Spinal cord (tissue), 10 donors: ENCODE measurements around the gene AQP10. TPM values are rescaled to one million over a fixed set of nuclear protein-coding genes. Genes with fewer than 3 reads are reported as not detected.
"Not testable (repeated sequence)": the region's sequence is repeated elsewhere in the genome, so short reads cannot be mapped to it uniquely, and the experiment has no call there.

Experiments
- DNase-seq, 6 donors: peaks; one replicate each; pipeline versions ENCODE4 v3.0.0 to v3.0.0-alpha.2; 2013 to 2015; ENCODE audit warnings: low spot score in 6 of 6, low read depth in 4 of 6
- H3K27ac ChIP-seq: one replicate; pipeline ENCODE4 v1.5.1; 2013; ENCODE audit warnings: low read depth, low read length, control low read depth
- H3K27me3 ChIP-seq: one replicate; pipeline ENCODE4 v1.6.1; 2013; ENCODE audit warnings: low read length; ENCODE audit not compliant: control insufficient read depth, insufficient read depth
- H3K36me3 ChIP-seq: one replicate; pipeline ENCODE4 v1.6.1; 2013; ENCODE audit warnings: low read length; ENCODE audit not compliant: control insufficient read depth, insufficient read depth
- H3K4me1 ChIP-seq: one replicate; pipeline ENCODE4 v1.6.1; 2013; ENCODE audit warnings: low read length; ENCODE audit not compliant: control insufficient read depth, insufficient read depth
- H3K4me3 ChIP-seq: one replicate; pipeline ENCODE4 v1.5.1; 2013; ENCODE audit warnings: low read depth, low read length, control low read depth
- H3K9me3 ChIP-seq: one replicate; pipeline ENCODE4 v1.6.1; 2013; ENCODE audit warnings: low read length; ENCODE audit not compliant: control insufficient read depth, insufficient read depth
- WGBS: methylation state at CpG from one replicate; pipeline ENCODE4 v1.1.5; 2013; ENCODE audit warnings: missing lambda C conversion rate; ENCODE audit not compliant: insufficient coverage; 5-methylcytosine and 5-hydroxymethylcytosine counted together
- polyA plus RNA-seq, 2 donors: library from polyadenylated mRNA; unstranded; fragments of 120-200 nt; gene quantifications; one replicate each; pipeline ENCODE4 v1.2.1, GENCODE V29; 2013; ENCODE audit not compliant: insufficient read length in 2 of 2
- total RNA-seq, 2 donors: library from RNA; depleted of rRNA in 1 of 2; stranded (reverse); fragments of 120-200 nt in 1 of 2; fragments of >200 nt in 1 of 2; gene quantifications; one replicate each; pipeline versions ENCODE4 v1.2.3 to v1.2.4, GENCODE V29; 2013 to 2014
- donor health status: healthy.

Gene AQP10
- total and polyA plus RNA-seq, 4 donors: 0.30 TPM; not detected in 3

GRCh38 chr1:154301582-154301981 lies 19.3 kb upstream of the AQP10 start:
- Histone ChIP-seq H3K27me3 (no peaks in the 10 kb centered on the region), H3K4me3 (no peak overlapping the region), H3K9me3 (no peaks in the 10 kb centered on the region), H3K36me3 (no peaks in the 10 kb centered on the region), H3K4me1 (no peaks in the 10 kb centered on the region), H3K27ac (no peak overlapping the region)
- DNase-seq: no peak
- no CpG with 5 or more reads among the region's 1 CpG for WGBS

DNA sequence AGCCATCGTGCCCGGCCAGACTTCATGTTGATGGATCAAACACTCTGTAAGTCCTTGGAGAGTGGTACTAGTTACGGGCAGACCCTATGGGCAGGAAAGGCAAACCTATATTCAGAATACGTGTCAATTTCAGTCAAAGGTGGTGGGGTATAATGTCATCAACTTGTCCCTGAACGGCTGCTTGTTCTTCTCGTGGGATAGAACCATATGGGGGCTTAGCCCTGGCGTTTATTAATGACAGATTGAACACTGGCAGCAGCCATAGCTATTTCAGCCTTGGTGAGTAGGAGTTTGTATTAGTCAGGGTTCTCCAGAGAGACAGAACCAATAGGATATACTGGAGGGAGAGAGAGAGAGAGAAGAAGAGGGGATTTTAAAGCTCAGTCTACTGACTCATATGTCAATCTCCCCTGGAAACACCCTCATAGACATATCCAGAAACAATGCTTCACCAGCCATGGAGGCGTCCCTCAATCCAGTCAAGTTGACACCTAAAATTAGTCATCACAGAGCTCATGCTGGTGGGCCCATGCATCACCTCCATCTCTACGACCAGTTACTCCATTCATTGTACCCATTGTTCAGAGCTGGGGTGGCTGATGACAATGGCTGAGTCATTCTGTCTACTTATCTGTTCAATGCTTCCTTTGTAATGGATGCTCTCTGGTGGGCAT lies 16.1 kb upstream of the AQP10 start:
- Histone ChIP-seq H3K4me3 (no peak overlapping the region), H3K27me3 (no peaks in the 10 kb centered on the region), H3K4me1 (no peaks in the 10 kb centered on the region), H3K27ac (no peak overlapping the region), H3K9me3 (no peaks in the 10 kb centered on the region), H3K36me3 (no peaks in the 10 kb centered on the region)
- WGBS: 79% methylated on average over 7 of the region's 9 CpGs
- DNase-seq: no peak

DNA sequence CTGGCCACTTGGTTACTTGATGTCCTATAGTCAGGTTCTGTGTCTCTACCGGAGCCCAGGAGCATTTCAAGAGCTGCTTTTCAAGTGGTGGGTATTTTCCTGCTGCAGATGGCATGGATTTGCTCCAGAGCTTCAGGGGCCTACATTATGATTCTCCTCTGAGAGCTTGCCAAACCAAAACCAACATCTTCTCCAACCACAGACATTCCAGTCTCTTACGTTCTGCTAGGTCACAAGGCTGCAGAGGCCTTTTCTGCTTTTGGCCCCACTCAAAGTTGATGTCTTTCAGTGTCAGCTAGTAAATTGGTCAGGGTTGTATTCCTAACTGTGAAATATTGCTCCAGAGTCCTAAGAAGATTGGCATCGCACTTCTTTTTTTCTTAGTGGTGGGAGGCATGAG lies 14.7 kb upstream of the AQP10 start:
- 71% methylated on average over 1 of the region's 3 CpGs for WGBS
- Histone ChIP-seq H3K27ac (no peak overlapping the region), H3K36me3 (no peaks in the 10 kb centered on the region), H3K27me3 (no peaks in the 10 kb centered on the region), H3K4me1 (no peaks in the 10 kb centered on the region), H3K9me3 (no peaks in the 10 kb centered on the region), H3K4me3 (no peak overlapping the region)
- DNase-seq: no peak

DNA sequence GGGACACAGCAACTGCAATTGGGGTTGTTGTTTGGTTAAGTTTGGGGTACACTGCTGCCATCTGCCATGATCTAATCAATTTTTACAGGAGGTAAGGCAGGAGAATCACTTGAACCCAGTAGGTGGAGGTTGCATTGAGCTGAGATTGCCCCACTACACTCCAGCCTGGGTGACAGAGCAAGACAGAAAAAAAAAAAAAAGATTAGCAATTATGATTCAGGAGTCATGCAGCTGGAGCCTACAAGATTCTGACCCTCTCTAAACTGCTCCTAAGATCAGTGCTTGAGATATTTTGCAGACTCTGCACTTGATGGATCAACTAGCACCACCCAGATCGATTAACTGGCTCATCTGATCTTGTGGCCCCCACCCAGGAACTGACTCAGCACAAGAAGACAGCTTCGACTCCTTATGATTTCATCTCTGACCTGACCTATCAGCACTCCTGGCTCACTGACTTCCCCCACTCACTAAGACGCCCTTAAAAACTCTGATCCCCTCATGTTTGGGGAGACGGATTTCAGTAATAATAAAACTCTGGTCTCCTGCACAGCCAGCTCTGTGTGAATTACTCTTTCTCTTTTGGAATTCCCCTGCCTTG lies 13.1 kb upstream of the AQP10 start:
- not testable (repeated sequence) for DNase-seq, H3K27me3 ChIP-seq, H3K27ac ChIP-seq, H3K36me3 ChIP-seq, H3K4me1 ChIP-seq, H3K9me3 ChIP-seq, H3K4me3 ChIP-seq
- 70% methylated on average over 4 of the region's 4 CpGs for WGBS

DNA sequence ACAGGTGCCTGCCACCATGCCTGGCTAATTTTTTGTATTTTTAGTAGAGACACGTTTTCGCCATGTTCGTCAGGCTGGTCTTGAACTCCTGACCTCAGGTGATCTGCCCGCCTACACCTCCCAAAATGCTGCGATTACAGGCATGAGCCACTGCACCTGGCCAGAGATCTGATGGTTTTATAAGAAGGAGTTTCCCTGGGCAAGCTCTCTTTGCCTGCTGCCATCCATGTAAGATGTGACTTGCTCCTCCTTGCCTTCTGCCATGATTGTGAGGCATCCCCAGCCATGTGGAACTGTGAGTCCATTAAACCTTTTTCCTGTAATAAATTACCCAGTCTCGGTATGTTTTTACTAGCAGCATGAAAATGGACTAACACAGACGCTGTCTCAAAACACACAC lies 11.8 kb upstream of the AQP10 start:
- H3K27ac ChIP-seq: not testable (repeated sequence)
- WGBS: 82% methylated on average over 4 of the region's 7 CpGs

DNA sequence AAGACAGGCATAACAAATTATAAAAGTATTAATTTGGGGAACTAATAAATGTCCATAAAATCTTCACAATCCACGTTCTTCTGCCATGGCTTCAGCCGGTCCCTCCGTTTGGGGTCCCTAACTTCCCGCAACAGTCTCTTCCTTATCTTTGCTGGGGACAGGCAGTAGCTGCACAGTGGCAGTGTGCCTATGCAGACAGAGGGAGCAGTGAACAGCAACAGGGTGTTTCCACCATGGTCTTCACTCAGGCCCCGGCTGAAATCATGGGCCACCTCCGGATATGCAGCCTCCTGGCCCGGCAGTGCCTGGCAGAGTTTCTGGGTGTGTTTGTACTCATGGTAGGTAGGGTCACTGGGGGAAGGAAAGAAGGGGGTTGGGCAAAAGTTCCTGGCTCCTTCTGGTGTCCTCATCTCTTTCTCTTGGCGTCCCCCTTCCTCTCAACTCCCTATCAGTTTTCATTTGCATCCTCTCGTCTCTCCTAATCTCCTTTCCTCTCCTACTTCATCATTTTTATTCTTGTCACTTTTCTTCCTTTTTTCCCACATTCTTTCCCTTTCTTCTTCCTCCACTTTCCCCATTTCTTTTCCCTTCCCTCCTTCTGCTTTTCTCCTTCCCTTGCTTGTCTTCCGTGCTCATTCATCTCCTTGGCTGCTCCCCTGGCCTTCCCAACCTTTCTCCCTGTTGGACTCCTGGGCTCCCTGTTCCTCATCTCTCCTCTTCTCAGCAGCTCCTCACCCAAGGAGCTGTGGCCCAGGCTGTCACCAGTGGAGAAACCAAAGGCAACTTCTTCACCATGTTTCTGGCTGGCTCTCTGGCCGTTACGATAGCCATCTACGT lies 8.4 kb upstream of the AQP10 start:
- not testable (repeated sequence) for H3K27me3 ChIP-seq, DNase-seq, H3K4me1 ChIP-seq, H3K27ac ChIP-seq, H3K4me3 ChIP-seq, H3K9me3 ChIP-seq, H3K36me3 ChIP-seq
- WGBS: 92% methylated on average over 8 of the region's 13 CpGs

More for the DNA sequence above, 11.8 kb upstream of the AQP10 start:
- H3K9me3 ChIP-seq, H3K27me3 ChIP-seq, H3K4me3 ChIP-seq, H3K4me1 ChIP-seq, H3K36me3 ChIP-seq, DNase-seq: not testable (repeated sequence)

DNA sequence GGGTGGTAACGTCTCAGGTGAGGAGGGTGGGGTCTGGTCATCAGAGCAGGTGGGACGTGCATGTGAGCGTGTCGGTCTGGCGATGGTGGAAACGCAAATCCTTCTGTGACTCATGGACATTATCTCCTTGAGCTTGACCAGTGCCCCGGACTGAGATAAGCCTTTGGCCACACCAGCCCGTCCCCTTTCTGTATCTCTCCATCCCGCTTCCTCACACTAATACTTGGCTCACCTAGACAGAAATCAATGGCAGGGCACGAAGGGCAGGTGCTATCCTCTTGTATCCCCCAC lies 7.9 kb upstream of the AQP10 start:
- H3K27ac ChIP-seq: no peak overlapping the region
- H3K4me1 ChIP-seq: no peaks in the 10 kb centered on the region
- peaks cover 2% of the 10 kb centered on the region for H3K9me3 ChIP-seq
- H3K36me3 ChIP-seq: no peaks in the 10 kb centered on the region
- WGBS: 95% methylated on average over 9 of the region's 10 CpGs
- no peak overlapping the region for H3K4me3 ChIP-seq
- no peak for DNase-seq
- no peaks in the 10 kb centered on the region for H3K27me3 ChIP-seq

GRCh38 chr1:154314226-154314625 lies 6.7 kb upstream of the AQP10 start:
- not testable (repeated sequence) for DNase-seq, H3K9me3 ChIP-seq, H3K27ac ChIP-seq, H3K4me3 ChIP-seq, H3K36me3 ChIP-seq, H3K4me1 ChIP-seq, H3K27me3 ChIP-seq
- no CpG with 5 or more reads among the region's 3 CpGs for WGBS

GRCh38 chr1:154316704-154317103 lies 4.2 kb upstream of the AQP10 start:
- H3K4me3 ChIP-seq: no peak overlapping the region
- H3K27me3 ChIP-seq: no peaks in the 10 kb centered on the region
- WGBS: no CpG with 5 or more reads among the region's 1 CpG
- peaks cover 2% of the 10 kb centered on the region for H3K9me3 ChIP-seq
- H3K36me3 ChIP-seq: no peaks in the 10 kb centered on the region
- no peak for DNase-seq
- H3K4me1 ChIP-seq: no peaks in the 10 kb centered on the region
- no peak overlapping the region for H3K27ac ChIP-seq

DNA sequence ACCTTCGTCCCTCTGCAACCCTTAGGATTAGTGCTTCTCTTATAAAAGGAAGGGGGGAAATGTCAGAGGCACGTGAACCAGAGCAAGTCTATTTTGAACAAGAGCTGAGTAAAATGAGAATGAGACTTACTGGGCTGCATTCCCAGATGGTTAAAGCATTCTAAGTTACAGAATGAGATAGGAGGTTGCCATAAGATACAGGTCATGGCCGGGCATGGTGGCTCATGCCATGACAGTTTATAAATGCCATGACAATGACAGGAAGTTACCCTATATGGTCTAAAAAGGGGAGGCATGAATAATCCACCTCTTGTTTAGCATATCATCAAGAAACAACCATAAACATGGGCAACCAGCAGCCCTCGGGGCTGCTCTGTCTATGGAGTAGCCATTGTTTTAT lies 2.5 kb upstream of the AQP10 start:
- no peaks in the 10 kb centered on the region for H3K27me3 ChIP-seq
- no peaks in the 10 kb centered on the region for H3K36me3 ChIP-seq
- H3K4me1 ChIP-seq: no peaks in the 10 kb centered on the region
- peaks cover 2% of the 10 kb centered on the region for H3K9me3 ChIP-seq
- H3K4me3 ChIP-seq: no peak overlapping the region
- WGBS: 17% methylated on average over 1 of the region's 4 CpGs
- H3K27ac ChIP-seq: no peak overlapping the region
- DNase-seq: no peak
